Non-pigmented ciliary epithelial cell (primary cell): ENCODE measurements around the gene STMN3.
"Not testable (repeated sequence)": the region's sequence is repeated elsewhere in the genome, so short reads cannot be mapped to it uniquely, and the experiment has no call there.

ENCODE experiments used
- DNase-seq: peaks from one replicate; pipeline ENCODE4 v3.0.0-alpha.2; 2010; ENCODE audit warnings: low read depth

The STMN3 gene

GRCh38 chr20:63657260-63657936, 4.2 kb upstream of the STMN3 start:
- no peak for DNase-seq

GRCh38 chr20:63656451-63656850, 3.2 kb upstream of the STMN3 start:
- DNase-seq: no peak

GRCh38 chr20:63655249-63655648, 2.0 kb upstream of the STMN3 start:
- no peak for DNase-seq

DNA sequence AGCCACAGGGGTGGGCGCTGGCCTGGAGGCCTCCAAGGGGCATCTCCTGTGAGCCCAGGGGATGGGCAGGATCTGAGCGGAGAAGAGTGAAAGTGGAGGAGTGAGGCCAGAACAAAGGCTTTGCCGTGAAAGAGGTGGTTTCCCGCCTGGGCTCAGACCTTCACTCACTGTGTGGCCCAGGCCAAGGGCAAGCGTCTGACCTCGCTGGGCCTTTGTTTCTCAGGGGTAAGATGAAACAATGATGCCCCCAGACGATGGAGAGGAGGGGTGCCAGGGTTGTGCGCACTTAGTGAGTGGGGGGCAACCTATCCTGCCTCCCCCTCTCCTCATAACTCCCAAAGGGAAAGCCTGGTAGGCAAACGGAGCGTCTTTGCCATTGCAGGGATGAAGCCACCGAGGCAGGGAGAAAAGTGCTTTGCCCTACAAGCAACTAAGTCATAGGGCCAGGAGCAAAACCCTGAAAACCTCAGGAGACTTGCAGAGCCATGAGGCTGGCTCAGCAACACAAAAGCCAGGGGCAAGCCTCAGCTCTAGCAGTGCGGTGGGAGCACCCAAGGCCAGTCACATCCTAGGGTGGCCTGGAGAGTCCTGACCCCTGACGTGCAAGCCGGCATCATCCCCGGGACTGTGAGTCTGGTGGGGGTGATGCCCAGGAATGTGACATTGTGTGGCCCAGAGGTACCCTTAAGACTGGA, 897 bp upstream of the STMN3 start:
- DNase-seq: no peak

DNA sequence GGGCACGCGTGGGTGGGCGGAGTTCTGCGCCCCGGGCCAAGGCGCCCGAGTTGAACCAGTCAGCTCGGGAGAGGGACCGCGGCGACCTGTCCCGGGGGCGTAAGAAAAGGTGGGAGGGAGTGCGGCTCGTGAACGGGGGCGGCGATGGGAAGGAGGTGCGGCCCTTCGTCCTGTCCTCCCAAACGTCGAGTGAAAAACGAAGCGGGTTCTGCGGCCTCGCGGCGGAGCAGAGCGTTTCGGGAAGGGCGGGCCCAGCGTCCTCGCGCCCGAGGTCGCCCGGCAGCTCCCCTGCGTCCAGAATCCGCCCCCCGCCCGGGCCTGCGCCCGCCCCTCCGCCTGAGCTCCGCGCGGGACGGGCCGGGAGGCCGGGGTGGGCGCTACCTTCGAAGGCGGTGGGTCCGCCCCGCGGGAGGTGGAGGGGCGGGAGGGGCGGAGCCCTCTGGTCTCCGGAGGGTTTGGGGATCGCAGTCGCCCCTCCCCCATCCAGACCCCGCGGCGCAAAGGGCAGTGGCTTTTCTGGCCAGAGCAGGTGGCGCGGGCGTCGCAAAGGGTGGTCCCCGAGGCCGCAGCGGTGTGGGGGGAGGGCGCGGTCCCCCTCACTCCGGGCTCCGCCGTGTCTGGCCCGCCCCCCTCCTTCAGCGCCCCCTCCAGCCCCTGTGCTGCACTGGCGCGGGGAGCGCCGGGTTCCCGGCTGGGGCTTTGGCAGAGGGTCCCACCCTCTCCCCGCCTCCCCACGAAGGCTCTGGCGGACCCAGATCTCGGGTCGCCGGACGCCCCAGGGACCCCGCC, 838 bp downstream of the STMN3 start:
- no peak for DNase-seq

- DNase-seq: no peak
These were observed 1.4 kb downstream of the STMN3 start for GRCh38 chr20:63651942-63652191.

GRCh38 chr20:63650486-63650885, 2.7 kb downstream of the STMN3 start:
- DNase-seq: not testable (repeated sequence)

- DNase-seq: no peak
These were observed 4.2 kb downstream of the STMN3 start for GRCh38 chr20:63648895-63649589.

- no peak for DNase-seq
These were observed 5.0 kb downstream of the STMN3 start for GRCh38 chr20:63648190-63648589.

GRCh38 chr20:63645218-63645617, 8.0 kb downstream of the STMN3 start:
- DNase-seq: no peak

- no peak for DNase-seq
These were observed 9.3 kb downstream of the STMN3 start for GRCh38 chr20:63643946-63644345.

GRCh38 chr20:63643499-63643898, 9.7 kb downstream of the STMN3 start:
- no peak for DNase-seq

GRCh38 chr20:63642527-63643247, 10.5 kb downstream of the STMN3 start:
- DNase-seq: no peak

GRCh38 chr20:63641792-63642523, 11.3 kb downstream of the STMN3 start:
- no peak for DNase-seq

- DNase-seq: no peak
These were observed 12.0 kb downstream of the STMN3 start for GRCh38 chr20:63641146-63641791.

DNA sequence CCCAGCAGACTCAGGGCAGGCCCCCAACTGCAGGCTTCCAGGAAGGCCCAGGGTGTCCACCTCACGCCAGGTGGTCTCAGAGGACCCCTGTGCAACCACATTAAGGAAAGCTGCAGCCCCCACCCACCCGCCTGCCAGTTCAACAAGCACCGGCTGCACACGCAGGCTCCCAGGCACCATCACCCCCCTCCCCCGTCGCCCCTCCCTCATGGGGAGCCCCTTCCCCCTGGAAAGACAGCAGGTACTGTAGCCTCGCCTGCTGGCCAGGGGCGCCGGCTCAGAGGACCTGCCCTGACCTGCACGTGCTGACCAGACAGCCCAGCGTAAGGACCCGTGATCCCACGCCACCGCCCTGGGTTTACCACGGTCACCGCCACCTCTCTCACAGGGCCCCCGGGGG, 12.5 kb downstream of the STMN3 start:
- not testable (repeated sequence) for DNase-seq

DNA sequence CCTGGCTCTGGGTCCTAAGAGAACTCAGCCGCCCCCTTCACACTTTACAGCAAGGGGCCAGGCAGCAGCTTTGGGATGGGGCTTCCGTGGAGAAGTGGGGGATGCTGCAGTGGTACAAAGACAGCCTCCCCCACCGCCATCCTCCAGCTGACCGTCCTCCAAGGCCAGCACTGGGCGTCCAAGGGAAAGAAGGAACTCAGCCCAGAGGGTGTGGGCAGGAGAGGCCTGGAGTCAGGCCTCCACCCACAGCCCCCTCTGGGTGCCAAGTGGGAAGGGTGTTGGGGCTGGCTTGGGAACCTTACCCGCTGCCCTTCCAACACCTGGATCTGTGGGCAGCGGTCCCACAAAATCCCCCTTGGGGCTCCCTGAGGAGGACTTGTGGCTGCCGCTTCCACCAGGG, 13.1 kb downstream of the STMN3 start:
- DNase-seq: no peak

DNA sequence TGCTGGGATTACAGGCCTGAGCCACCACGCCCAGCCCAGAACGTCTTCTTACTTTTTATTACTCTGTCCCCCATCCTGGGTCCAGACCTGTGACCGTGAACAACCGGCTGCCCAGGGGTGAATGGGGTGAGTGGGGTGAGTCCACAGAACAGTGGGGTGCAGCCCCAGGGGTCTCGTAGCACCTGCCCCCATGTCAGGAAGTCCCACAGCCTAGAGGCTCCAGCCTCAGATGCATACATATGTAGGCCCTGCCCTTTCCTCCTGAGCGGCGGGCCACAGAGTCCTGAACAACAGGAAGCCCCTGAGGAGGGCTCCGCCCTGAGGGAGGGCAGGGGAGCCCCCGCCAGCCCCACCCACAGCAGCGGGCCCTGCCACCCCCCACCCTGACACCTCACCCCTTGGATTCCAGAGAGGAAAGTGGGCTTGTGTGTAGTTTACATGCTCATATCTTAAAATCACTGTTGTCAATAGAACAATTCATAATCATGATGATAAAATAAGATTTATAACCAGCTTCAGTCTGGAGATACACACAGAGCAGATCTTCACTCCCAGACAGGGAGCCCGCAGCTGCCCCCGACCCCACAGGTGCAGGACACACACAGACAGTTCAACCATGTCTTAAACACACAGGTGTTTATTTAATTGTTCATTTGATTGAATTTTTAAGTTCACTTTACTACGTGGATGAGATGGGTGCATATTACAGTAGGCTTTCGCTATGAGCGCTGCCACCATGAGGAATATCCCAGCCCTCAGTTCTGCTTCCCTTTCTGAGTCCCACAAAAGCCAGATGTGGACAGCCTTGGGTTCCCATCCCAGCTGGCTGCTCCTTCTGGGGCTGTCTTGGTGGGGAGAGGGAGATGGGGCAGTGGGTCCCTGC, 13.9 kb downstream of the STMN3 start:
- DNase-seq: no peak

GRCh38 chr20:63636752-63637628, 16.2 kb downstream of the STMN3 start:
- DNase-seq: no peak
